Measurements from ENCODE around the gene SHKBP1. TPM values are rescaled to one million over a fixed set of nuclear protein-coding genes. Genes with fewer than 3 reads are reported as not detected.

Gene SHKBP1
- total RNA-seq, 1 experiment from 2014 or later, result 43.0 TPM

GRCh38 chr19:40530091-40530901 is 46.4 kb upstream of the SHKBP1 start:
- Histone ChIP-seq H3K27ac (ENCODE audit: low read length) (no peak overlapping the region), H3K9me3 (ENCODE audit: low read length) (no peaks in the 10 kb centered on the region), H3K79me2 (ENCODE audit: low read length) (no peaks in the 10 kb centered on the region), H3K36me3 (ENCODE audit: low read depth, low read length) (no peaks in the 10 kb centered on the region), H3K27me3 (ENCODE audit: low read length) (no peaks in the 10 kb centered on the region), H3K9me2 (replicated peaks; ENCODE audit: low read length) (no peaks in the 10 kb centered on the region), H3K4me3 (ENCODE audit: low read length) (no peak overlapping the region), H4K20me1 (ENCODE audit: low read length) (no peaks in the 10 kb centered on the region), H3F3A (ENCODE audit: low read length, unreplicated experiment) (no peaks in the 10 kb centered on the region), H3K9ac (ENCODE audit: low read length) (no peak overlapping the region), H2AFZ (ENCODE audit: low read length) (no peak overlapping the region), H3K4me1 (ENCODE audit: insufficient read depth, low read length) (no peaks in the 10 kb centered on the region), H3K4me2 (ENCODE audit: low read length) (no peak overlapping the region)
- POLR2A ChIA-PET (ENCODE audit: unreplicated experiment), result no interaction called here
- TF ChIP-seq, protein P1, sequence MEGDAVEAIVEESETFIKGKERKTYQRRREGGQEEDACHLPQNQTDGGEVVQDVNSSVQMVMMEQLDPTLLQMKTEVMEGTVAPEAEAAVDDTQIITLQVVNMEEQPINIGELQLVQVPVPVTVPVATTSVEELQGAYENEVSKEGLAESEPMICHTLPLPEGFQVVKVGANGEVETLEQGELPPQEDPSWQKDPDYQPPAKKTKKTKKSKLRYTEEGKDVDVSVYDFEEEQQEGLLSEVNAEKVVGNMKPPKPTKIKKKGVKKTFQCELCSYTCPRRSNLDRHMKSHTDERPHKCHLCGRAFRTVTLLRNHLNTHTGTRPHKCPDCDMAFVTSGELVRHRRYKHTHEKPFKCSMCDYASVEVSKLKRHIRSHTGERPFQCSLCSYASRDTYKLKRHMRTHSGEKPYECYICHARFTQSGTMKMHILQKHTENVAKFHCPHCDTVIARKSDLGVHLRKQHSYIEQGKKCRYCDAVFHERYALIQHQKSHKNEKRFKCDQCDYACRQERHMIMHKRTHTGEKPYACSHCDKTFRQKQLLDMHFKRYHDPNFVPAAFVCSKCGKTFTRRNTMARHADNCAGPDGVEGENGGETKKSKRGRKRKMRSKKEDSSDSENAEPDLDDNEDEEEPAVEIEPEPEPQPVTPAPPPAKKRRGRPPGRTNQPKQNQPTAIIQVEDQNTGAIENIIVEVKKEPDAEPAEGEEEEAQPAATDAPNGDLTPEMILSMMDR (conservative IDR thresholded peaks at IDR 0.05; ENCODE audit: low read depth, low read length), result 0 out of 2 replicates have a peak, but pooled peaks have one; percentile 14
- TF ChIP-seq EZH2 (IDR thresholded peaks at IDR 0.05; ENCODE audit: low read length, unreplicated experiment), result no peak
- intact Hi-C loops (cut with micrococcal nuclease), result no loop called here
- ATAC-seq (no peak), DNase-seq (no peak)
- no TSS peak for BruUV-seq (replicated peaks)
- CTCF ChIA-PET, result no interaction called here

DNA sequence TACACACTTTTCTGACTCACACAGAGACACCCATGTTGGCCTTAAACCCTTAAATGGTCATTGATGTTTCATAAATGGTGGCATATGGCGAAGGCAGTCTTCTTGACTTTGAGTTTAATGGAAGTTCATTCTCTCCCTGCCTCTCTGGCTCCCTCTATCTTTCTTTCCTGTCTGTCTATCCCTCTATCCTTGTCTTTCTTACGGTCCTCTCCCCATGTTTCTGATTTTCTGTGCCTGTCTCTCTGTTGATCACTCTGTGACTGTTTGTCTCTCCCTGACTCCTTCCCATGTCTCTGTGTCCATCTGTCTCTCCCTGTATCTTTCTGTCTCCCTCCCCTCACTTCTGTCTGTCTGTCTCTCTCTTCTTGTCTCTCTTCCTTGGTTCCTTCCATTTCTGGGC is 43.2 kb upstream of the SHKBP1 start:
- no peak overlapping the region for H3K9ac ChIP-seq (ENCODE audit: low read length)
- H3K79me2 ChIP-seq (ENCODE audit: low read length), result no peaks in the 10 kb centered on the region
- ATAC-seq, result no peak
- intact Hi-C loops (cut with micrococcal nuclease), result no loop called here
- BruUV-seq (replicated peaks), result no TSS peak
- no peaks in the 10 kb centered on the region for H3K27me3 ChIP-seq (ENCODE audit: low read length)
- no peak overlapping the region for H2AFZ ChIP-seq (ENCODE audit: low read length)
- no peaks in the 10 kb centered on the region for H3F3A ChIP-seq (ENCODE audit: low read length, unreplicated experiment)
- TF ChIP-seq EZH2phosphoT487 (IDR thresholded peaks at IDR 0.05; ENCODE audit: borderline replicate concordance, low read length), result no peak
- TF ChIP-seq, protein P1 (conservative IDR thresholded peaks at IDR 0.05; ENCODE audit: low read depth, low read length), result peak; percentile 31; the same call in 1 of the 2 replicates
- H3K9me3 ChIP-seq (ENCODE audit: low read length), result no peaks in the 10 kb centered on the region
- no peak overlapping the region for H3K4me2 ChIP-seq (ENCODE audit: low read length)
- H3K27ac ChIP-seq (ENCODE audit: low read length), result no peak overlapping the region
- DNase-seq, result no peak
- ChIA-PET CTCF (no interaction called here), POLR2A (ENCODE audit: unreplicated experiment) (no interaction called here)
- H3K9me2 ChIP-seq (replicated peaks; ENCODE audit: low read length), result no peaks in the 10 kb centered on the region
- no peaks in the 10 kb centered on the region for H3K36me3 ChIP-seq (ENCODE audit: low read depth, low read length)
- no peaks in the 10 kb centered on the region for H3K4me1 ChIP-seq (ENCODE audit: insufficient read depth, low read length)
- H3K4me3 ChIP-seq (ENCODE audit: low read length), result no peak overlapping the region
- H4K20me1 ChIP-seq (ENCODE audit: low read length), result no peaks in the 10 kb centered on the region

DNA sequence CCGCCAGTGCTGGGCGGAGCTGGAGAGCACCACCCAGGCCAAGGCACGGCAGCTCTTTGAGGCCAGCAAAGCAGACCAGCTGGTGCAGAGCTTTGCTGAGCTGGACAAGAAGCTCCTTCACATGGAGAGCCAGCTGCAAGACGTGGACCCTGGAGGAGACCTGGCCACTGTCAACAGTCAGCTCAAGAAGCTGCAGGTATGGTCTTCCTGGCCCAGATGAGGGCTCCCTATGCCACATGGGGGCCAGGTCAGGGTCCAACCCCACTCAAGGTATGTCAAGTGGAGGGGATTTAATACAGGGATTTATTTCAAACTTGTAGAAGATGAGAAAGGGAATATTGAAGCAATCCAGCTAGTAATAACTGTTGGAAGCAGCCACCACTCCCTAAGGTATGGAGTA is 42.5 kb upstream of the SHKBP1 start:
- no peaks in the 10 kb centered on the region for H3F3A ChIP-seq (ENCODE audit: low read length, unreplicated experiment)
- no peaks in the 10 kb centered on the region for H3K9me2 ChIP-seq (replicated peaks; ENCODE audit: low read length)
- BruUV-seq (replicated peaks), result no TSS peak
- intact Hi-C loops (cut with micrococcal nuclease), result no loop called here
- ATAC-seq (no peak), DNase-seq (no peak)
- no peak overlapping the region for H3K4me3 ChIP-seq (ENCODE audit: low read length)
- no peaks in the 10 kb centered on the region for H3K9me3 ChIP-seq (ENCODE audit: low read length)
- H3K27me3 ChIP-seq (ENCODE audit: low read length), result no peaks in the 10 kb centered on the region
- H3K27ac ChIP-seq (ENCODE audit: low read length), result no peak overlapping the region
- no peaks in the 10 kb centered on the region for H3K79me2 ChIP-seq (ENCODE audit: low read length)
- ChIA-PET CTCF (no interaction called here), POLR2A (ENCODE audit: unreplicated experiment) (no interaction called here)
- no peaks in the 10 kb centered on the region for H3K4me1 ChIP-seq (ENCODE audit: insufficient read depth, low read length)
- H3K4me2 ChIP-seq (ENCODE audit: low read length), result no peak overlapping the region
- no peaks in the 10 kb centered on the region for H3K36me3 ChIP-seq (ENCODE audit: low read depth, low read length)
- H4K20me1 ChIP-seq (ENCODE audit: low read length), result no peaks in the 10 kb centered on the region
- no peak overlapping the region for H3K9ac ChIP-seq (ENCODE audit: low read length)
- TF ChIP-seq, protein P1 (conservative IDR thresholded peaks at IDR 0.05; ENCODE audit: low read depth, low read length), result no peak
- no peak for TF ChIP-seq EZH2 (IDR thresholded peaks at IDR 0.05; ENCODE audit: low read length, unreplicated experiment)
- TF ChIP-seq EZH2phosphoT487 (IDR thresholded peaks at IDR 0.05; ENCODE audit: borderline replicate concordance, low read length), result no peak
- no peak overlapping the region for H2AFZ ChIP-seq (ENCODE audit: low read length)

Data from PC-3 (cell line).